ENCODE measurements around the gene UQCRQ.
A peak's percentile ranks its signal among the peaks of the same experiment; 100 is the strongest.

The UQCRQ gene

DNA sequence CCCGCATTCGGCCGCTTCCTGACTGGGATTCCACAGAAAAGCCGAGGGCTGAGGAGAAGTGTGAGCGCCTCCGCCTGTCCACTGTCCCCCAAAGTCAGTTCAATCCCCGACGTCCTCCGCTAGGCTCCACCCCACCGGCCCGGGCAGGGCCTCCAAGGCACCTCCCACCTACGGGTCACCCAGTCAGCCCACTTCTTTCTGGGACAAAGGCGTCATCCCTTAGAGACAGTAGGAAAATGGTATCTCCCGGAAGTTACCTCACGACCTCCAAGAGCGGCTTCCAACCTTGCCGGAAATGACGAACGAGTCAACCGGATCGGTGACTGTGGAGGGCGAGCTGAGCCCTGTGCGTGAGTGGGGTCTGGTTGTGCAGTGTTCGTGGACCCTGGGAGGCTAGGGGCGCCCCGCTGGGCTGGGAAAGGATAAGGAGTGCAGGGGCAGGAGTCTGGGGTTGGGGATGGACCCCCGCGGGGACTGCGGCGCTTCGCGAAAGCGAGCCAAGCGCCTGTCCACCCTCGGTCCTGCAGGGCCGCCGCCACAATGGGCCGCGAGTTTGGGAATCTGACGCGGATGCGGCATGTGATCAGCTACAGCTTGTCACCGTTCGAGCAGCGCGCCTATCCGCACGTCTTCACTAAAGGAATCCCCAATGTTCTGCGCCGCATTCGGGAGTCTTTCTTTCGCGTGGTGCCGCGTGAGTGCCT, at the start of gene UQCRQ, which contains the start of gene GDF9:
Gene UQCRQ, plus strand, starts transcription at position 301 of the 704 bp plus-strand sequence. Its CDS starts 240 bp downstream, at position 541.
Gene GDF9, minus strand, starts transcription at position 128 of the 704 bp plus-strand sequence. CDS start 1,936 bp downstream, outside the sequence.
- DNase-seq: peak; percentile 97

DNA sequence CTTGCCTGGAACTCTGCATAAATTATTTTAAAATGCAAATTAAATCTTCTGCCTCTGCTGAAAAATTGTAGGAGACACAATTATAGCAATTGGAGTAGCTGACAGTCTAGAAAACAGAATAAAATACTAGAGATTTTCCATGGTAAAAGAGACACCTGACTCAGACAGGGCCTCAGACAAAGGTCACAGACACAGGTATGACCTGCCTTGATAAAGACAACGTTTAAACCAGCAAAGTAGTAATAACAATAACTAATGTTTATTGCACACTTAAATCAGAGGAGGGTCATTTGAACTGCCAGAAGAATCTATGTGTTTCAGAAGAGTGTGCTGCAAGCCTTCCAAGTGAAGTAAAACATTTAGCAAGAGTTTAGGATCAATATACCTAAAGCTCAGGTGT, 49.4 kb upstream of the UQCRQ start:
- DNase-seq: no peak

DNA sequence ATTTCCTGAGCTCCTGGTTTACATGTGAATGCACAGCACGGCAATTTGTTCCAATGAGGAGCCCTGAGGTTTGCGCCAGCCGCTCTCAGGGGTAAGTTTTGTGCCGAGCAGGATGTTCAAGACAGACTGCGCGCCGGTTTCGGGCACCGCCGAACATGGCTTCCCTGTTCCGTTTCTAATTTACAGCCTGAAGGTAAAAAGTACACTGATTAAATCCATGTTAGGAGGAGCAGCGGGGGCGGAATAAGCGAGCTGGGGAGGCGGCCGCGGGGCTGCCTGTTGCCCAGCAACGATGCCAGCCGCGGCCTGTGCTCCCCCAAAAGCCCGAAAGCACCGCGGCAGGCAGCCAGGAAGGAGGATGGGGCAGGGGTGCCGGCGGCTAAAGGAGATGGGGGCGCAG, 47.0 kb upstream of the UQCRQ start:
- no peak for DNase-seq

DNA sequence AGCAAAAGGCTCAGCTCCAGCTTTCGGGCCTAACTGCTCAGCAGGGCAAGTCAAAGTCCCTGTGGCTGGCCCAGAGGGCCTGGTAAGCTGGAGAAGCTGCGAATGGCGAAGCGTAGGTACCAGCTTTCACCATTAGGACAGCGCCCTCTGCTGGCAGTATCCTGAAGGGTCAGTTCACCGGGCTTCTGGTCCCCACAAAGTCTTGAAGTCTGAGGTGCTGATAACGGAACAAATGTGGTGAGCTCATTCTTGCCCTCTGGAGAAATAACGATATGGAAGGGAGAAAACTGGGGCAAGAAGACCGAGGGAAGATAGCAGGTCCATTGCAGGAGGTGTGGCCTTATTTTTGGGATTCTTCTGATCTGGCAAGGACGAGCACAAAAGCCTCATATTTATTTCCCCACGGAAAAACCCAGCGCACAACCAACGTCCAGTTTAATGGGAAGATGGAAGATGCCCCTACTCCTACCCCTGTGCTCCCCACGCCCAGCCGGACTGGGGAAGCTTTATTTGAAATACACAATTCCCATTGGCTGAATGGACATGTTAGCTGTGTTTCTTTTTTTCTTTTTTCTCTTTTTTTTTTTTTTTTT, 46.2 kb upstream of the UQCRQ start:
- peak; percentile 77 for DNase-seq

DNA sequence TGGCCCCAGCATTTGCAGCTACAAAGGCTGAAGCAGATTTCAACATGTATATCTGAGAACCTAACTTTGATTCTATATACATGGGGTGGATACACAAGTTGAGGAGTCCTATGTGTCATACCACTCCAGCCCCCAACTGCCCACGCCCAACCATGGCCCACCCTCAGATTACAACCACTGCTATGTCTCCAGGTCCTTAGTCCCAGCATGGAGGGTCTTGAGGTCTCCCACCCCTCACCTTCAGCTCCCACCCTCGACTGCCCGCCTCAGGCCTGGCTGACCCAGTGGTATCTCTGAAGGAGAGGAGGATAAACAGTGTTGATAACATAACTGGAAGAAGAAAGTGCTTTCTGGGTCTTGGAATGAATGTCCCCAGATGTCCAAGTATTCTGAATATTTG, 45.1 kb upstream of the UQCRQ start:
- no peak for DNase-seq

DNA sequence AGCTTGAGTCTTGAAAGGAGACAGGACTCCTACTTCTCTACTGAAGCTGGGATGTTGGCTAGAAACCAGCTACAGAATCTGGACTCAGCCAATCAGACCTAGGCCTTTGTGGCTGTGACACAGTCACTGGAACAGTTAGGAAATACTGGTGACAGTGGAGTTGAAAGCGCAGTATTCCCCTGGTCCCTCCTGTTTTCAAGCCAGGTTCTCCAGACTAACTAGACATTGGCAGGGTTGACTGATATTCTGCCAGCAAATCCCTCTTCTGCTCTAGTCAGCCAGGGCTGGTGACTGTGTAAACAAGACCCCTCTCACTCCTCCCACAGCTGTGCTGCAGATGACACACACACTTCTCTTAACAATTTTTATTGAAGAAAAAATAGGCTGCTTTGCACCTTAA, 44.7 kb upstream of the UQCRQ start:
- DNase-seq: peak; percentile 66

DNA sequence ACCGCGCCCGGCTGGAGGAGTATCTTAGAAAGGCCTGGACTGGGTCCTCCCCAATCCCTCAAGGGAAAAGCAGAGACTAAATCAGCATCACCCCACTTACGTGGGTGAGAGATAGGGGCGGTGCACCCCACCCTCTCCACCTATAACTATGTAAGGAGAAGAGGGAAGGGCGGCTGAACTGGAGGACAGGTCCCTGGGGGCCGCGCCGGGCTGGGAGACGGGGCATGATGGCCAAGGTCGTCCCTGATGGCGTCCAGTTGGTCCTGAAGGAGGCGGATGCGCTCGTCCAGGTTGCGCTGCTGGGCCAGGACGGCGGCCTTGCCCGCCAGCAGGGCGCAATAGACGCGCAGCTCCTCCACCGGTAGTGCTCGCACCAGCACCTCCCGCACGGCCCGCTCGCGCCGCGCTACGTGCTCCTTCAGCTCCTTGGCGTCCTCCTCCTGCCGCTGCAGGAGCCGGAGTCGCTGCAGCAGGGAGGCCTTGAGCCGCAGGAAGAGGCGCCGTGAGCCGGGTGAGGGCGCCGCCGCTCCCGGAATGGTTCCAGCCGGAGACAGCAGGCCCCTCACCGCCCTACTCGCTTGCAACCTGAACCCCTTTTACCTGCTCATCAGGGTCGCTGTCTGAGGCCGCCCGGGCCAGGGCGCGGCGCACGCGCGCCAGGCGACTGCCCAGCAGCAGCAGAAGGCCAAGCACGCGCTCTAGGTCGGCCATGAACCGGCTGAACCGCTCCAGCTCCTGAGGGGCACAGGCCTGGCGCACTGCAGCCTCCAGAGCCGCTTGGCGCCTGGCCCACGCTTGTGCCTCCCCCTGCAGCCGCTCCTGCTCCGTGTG, 43.6 kb upstream of the UQCRQ start:
- peak; percentile 49 for DNase-seq

DNA sequence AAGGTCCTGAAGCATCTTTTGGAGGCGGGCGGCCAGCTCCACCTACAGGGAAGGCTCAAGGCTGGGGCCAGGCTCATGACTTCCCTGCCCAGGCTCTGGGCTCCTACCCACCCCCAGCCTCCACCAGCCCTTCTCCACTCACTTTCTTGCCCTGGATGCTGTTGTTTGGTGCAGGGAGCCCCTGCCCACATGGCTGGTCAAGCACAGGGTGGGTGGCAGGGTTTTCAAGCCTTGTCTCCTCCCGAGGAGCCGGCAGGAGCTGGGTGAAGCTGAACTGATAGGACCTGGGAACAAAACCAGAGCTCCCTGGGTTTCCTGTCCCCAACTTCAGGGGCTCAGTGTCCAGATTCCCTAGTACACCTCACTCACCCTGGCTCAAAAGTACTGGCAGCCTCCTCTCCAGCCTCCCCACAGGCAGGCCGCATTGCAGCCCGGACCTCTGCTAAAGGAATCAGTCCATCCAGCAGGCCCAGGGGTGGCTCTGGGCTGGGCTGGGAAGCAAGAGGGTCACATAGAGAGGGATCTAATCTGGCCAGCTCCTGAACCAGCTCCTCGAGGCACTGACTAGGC, 42.9 kb upstream of the UQCRQ start:
- no peak for DNase-seq

DNA sequence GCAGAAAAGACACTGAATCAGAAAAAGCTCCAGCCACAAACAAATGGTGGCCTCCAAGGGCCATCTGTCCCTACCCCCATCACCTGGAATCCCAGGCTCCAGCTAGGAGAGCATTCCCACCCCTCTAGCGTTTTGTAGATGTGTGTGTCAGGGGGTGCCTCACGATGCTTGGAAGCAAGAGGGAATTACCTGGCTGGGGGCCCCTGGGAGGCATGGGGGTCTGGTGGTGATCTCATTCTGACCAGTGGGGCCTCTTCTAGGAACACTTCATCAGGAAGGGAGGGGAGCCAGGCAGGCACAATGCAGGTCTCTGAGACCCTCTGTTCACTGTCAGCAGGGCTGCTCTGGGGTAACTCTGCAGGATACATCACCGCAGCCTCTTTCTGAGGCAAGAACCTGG, 42.0 kb upstream of the UQCRQ start:
- DNase-seq: no peak

DNA sequence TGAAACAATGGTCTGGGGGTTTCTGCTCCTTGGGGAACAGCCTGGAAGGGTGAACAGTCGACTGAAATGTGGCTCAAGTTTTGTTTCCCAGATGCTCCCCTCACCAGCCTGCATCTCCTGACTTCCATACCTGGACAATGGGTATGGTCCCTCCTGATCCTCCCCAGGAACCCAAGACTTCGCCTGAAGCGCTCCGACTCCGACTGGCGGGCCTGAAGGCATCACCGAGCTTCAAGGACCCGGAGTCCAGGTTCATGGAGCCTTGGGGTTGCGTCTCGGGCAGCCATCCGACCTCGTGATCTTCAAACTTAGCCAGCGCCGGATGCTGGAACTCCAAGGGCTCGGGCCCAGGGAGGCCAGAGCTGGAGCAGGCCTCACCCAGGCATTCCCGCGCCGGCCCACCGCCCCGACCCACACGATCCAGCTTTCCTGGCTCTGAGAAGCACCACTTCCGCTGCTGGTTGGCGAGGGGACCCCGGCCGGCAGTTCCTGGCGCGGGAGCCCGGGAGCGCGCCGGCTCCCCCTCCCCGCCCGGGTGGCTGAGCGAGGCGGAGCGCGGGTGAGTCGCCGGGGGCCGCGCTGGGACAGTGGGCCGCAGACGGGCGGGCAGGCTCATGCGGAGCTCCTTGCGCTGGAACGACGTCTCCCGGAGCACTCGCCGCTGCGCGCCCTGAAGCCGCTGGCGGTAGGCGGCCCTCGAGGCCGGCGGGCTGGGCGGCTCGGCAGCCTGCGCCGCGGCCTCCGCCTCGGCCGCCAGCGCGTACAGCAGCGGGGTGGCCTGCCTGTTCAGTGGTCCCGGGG, 41.2 kb upstream of the UQCRQ start:
- no peak for DNase-seq

DNA sequence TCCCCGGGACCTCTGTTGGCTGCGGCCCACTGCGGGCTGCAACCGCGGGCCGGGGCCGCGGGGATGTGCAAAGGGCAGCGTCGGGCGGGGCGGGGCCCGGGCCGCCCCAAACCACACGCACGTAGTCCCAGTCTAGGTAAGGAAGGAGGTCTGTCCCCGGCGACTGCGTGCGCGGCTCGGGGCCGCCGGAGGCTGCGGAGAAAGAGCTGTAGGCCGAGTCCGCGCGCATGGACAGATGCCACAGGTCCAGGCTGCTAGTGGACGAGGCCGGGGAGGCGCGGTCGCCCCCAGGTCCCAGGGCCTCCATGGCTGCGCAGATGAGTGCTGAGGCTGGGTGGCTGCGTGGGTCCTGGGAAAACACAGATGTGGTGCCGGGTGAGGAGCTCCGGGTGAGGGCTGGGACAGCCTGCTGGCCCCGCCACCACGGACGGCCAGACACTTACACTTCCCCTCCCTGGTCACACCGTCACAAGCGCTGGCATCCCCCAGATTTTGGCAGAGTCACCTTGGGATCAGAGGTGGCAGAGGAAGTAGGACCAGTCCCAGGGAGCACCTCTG, 40.5 kb upstream of the UQCRQ start:
- DNase-seq: no peak

DNA sequence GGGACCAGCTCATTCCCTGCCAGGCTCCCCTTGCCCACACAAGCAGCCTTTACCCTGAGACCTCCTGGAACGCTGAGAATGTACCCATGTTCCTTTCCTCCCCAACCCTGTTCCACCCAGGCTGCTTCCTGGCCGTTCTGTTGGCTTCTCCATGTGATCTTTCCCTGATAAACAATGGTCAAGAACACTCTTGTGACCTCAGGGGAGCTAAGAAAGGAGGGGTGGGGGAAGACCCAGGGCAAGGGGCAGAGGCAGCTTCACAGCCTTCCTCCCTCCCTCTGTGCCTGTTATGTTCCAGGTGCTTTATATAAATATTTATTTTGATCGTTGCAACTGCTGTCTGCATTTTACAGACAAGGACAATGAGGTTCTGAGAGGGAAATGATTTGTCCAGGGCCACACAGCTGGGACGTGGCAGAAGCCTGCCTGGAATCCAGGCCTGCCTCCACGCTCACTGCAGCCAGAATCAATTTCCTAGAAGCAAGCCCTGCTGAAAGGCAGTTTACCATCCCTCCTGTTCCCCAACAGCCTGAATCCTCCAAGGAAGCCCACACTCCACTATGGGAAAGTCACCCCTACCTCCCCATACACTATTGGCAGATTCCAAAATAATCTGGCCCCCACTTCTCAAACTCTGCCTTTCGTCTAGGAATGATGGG, 39.9 kb upstream of the UQCRQ start:
- no peak for DNase-seq

DNA sequence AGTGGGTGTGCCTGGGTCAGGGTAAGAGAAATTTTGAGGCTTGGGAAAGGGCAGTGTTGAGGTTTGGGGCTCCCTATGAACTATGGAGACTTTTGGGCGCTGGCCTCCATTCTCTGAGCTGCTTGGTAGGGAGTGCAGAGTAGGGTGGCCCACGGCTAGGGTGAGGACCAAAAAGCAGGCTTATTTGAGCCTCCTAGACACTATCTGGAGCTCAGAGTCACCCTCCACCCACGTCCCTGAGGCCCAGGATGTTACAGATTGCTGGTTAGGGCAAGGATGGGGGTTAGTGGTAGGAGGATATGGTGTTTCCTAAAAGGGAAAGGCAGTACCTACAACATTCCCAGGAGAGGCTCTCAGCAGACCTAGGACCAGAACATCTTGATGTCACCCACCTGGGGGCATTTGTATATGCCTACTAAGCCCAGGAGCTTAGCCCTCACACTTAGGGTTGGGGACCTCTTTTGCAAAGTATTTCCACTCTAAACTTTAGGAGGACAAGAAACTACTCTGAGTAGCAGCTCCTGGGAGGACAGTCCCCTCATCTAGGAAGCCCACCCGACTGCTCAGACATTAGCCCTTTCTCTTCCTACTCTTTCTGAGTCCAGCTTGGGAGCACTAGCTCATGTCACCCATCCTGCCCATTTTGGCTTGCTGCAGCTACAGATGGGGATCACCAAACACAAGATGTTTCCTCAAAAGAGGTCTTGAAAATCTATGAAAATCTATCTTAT, 38.3 kb upstream of the UQCRQ start:
- no peak for DNase-seq

DNA sequence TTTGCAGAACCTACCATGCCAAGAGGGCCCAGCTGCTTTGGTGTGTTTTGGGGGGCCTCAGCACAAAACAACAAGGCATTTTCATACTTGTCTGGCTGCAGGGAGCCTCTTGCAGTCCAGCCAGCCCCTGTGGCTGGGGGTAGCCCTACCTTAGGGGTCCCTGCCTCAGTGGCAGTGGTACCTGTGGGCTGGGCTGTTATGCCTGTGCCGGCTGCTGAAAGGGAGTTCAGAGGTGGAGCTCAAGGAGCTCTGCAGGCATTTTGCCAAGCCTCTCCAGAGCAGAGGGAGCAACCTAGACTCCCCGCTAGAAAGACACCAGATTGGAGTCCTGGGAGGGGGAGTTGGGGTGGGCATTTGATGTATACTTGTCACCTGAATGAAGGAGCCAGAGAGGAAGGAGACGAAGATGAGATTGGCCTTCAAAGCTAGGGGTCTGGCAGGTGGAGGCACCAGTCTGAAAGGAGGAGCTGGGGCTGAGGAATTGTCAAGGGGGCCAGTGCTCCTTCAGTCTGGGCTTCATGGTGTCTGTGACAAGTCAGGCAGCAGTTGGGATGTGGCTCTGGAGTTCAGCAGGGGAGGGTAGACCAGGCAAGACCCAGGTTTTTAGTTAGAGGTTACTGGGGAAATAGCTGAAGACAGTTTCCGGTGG, 37.5 kb upstream of the UQCRQ start:
- DNase-seq: no peak

DNA sequence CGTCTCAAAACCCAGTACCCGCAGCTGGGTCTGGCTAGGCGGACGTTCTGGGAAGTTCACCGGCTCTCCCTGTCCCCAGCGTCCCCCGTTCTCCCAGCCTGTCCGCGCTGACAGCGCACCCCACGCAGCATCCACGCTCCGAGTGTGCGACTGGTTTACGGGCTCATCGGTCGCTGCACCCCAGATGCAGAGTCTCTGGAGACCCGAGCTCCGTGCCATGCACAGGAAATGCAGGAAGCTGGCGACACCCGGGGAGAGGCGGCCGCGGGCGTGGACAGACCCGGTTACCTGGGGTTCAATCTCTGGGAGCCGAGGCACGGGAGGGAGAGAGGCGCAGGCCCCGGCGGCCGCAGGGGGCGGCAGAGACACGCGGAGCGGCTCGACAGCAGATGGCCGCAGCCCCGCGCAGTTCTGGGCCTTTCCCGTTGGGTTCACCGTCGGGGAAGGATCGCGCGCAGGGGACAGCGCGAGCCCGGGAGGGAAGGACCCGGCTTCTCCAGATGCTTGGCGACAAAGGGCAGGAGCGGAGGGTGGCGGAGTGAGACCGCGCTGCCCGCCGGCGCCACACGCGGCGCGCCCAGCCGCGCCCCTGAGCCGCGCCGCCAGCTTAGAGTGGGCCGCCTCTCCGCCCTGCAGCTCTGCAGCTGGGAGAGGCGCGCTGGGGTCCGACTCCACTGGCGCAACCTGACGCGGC, 36.6 kb upstream of the UQCRQ start:
- no peak for DNase-seq

DNA sequence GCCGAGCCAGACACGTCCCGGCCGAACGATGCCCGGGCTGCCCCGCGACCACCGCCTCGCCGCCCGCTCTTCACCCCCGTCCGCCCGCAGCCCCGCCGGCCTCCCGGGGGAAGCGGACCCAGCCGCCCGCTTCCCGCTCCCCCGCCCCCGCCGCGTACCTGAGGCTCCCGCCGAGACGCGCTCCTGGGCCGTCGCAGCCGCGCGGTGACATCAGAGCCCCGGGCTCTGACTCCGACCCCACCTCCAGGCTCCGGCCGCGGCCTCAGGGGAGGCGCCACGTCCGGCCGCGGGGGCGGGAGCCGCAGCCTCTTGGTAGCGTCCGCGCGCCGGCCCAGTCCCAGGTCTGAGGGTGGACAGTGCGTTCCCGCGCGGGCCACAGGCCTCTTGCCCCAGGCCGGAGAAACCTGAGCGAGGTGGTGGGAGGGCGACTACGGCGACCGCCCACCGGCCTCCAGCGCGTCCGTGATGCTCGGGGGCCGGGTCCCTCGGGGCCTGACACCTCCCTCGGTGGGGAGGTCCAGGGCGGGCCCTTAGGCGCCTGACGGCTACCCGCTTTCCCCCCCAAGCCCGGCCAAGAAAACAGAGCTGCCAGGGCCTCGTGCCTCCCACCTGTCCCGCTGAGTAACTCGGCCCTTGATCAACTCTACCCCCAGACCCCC, 35.9 kb upstream of the UQCRQ start, which contains the start of gene SHROOM1:
Gene SHROOM1, minus strand, starts transcription at position 212 of the 659 bp plus-strand sequence. CDS start 4,507 bp downstream, outside the sequence.
- DNase-seq: no peak

DNA sequence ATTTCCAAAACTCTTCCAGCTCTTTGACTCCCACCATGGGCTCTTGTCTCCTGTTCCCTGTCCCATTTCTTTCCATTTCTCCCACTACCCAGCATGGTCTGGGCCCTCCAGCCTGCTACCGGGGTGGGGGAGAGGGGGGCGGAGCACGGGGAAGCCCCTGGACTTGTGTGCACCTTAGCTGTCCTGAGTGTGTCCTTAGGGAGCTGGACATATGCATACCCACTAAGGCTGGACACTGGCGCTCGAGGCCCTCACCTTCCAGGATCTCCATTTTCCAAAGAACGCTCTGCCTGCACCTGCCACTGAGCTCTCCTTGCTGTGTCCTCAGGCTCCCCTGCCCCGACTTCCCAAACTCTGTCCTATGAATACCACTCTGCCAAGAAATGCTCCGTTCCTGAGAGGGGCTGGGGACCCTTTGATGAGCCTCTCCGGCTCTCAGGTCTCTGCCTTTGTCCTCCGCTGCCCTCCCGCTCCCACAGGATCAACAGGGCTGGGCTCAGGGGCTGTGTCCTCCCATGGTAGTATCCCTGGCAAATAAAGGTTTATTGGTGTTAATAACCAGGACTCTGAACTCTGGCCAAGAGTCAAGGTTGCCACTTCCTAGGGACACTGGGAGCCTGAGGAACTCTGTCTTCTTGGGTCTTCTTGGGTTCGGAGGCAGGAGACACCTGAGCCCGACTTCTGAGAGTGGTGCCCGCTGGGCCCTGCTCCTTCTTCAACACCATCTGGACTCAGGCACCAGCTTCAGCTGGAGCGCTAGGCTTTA, 35.2 kb upstream of the UQCRQ start:
- DNase-seq: no peak

DNA sequence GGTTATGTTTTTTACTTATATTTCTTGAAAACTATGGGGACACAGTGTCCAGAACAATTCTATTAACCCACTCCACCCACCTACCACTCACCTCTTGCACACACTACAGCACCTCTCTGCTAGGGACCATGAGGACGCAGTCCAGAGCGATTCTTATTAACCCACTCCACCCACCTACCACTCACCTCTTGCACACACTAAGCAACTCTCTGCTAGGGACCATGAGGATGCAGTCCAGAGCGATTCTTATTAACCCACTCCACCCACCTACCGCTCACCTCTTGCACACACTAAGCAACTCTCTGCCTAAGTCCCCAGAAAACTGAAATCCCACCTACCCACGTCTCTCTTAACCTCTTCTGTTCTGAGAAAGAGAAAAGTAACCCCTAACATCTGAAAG, 33.8 kb upstream of the UQCRQ start:
- DNase-seq: no peak

Measured in NCI-H2029 treated with DMSO at 0.1 percent for 48 hours (cell line).